Measurements from ENCODE around the gene MORN5.

MORN5 gene

DNA sequence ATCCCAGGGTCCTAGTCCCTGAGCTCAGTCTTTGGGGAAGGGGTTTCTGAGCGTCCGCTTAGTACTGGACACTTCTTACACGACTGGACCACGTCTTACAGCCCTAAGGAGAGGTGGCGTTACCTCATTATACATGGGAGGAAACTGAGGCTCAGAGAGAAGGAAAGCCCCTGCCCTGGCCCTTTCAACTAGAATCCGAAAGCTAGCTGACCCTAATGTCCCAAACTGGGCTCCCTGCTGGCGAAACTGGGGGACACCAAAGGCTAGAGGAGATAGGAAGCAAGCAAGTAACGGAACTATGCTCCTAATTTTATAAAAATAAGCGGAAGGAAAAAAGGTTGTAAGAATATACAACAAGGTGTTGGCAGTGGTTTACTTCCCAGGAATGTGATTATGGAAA is 54.8 kb downstream of the MORN5 start:
- no peak overlapping the region for H3K4me3 ChIP-seq (ENCODE audit: low read depth, low read length)
- TF ChIP-seq, protein P1, sequence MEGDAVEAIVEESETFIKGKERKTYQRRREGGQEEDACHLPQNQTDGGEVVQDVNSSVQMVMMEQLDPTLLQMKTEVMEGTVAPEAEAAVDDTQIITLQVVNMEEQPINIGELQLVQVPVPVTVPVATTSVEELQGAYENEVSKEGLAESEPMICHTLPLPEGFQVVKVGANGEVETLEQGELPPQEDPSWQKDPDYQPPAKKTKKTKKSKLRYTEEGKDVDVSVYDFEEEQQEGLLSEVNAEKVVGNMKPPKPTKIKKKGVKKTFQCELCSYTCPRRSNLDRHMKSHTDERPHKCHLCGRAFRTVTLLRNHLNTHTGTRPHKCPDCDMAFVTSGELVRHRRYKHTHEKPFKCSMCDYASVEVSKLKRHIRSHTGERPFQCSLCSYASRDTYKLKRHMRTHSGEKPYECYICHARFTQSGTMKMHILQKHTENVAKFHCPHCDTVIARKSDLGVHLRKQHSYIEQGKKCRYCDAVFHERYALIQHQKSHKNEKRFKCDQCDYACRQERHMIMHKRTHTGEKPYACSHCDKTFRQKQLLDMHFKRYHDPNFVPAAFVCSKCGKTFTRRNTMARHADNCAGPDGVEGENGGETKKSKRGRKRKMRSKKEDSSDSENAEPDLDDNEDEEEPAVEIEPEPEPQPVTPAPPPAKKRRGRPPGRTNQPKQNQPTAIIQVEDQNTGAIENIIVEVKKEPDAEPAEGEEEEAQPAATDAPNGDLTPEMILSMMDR (IDR thresholded peaks at IDR 0.05; ENCODE audit: borderline replicate concordance, insufficient read depth, low read depth, low read length) = no peak

DNA sequence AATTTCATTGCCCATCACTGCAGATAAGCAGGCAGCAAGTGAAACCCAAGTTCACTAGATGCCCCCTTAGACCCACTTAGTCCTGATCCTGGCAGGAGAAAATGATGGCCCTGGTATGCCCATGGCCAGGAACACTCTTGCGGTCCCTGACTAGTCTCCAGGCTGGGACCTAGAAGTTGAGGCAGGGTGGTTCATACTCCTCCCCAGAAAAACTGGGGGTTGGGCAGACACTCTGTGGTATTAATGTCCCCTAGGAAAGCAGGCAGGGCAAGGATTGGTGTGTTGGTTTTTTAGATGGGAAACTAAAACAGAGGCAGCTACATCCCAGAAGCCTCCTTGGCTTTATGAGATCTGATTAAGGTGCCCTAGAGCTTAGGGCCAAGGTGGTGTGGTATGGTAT is 56.0 kb downstream of the MORN5 start:
- no peak overlapping the region for H3K4me3 ChIP-seq (ENCODE audit: low read depth, low read length)
- TF ChIP-seq, protein P1 (IDR thresholded peaks at IDR 0.05; ENCODE audit: borderline replicate concordance, insufficient read depth, low read depth, low read length) = no peak

DNA sequence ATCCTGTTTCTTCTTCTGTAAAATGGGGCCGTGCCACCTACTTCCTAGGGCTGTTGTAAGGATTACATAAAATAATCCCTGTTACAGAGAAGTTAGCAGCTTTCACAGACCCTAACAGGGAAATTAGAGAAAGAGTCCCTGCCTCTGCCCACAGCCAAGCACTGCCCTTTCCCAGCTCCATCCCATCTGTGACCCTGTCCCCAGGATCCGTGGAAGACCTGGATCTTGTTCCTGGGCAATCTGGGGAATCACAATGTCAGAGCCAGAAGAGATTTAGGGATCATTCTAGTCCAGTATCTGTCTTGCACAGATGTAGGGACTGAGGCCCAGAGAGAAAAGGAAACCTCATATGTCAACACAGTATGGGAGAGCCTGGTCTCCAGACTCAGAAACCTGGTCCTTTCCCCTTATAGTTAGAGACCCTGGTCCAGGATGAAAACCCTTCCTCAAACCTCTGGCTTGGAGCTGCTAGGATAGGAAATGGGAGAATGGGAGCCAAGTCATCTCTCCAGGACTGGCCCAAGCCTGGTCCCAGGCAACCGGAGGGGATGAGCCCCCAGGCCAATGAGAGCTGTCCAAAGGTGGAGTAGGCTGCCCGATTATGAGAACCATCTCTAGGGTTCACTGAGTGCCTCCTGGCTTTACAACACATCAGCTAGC is 56.6 kb downstream of the MORN5 start:
- H3K4me3 ChIP-seq (ENCODE audit: low read depth, low read length) = no peak overlapping the region
- TF ChIP-seq, protein P1 (IDR thresholded peaks at IDR 0.05; ENCODE audit: borderline replicate concordance, insufficient read depth, low read depth, low read length) = no peak

DNA sequence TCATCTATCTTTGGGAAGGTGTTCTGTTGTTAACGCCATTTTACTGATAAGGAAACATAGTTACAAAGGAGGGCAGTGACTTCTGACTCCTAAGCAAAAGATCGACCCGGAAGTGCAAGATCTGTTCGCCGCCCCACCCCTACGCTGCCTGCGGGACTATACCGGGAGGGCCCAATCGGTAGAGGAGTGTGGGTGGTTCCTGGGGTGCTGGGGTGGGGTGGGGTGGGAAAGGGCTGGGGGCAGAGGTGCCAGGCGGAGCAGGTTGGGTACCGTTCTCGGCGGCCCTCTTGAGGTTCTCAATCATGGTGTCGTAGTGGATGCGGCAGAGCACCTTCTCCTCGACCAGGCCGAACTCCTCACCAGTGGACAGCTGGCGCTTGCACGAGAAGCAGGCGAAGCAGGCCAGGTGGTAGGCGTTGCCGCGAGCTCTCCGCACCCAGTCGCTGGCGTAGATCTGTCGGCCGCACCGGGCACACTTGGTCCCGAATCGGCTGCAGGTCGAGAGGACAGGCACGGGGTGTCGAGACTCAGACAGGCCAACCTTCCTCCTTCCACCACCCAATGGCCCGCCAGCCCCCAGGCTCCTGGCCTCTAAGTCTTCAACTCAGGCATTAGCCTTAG is 57.2 kb downstream of the MORN5 start:
- no peak overlapping the region for H3K4me3 ChIP-seq (ENCODE audit: low read depth, low read length)
- TF ChIP-seq, protein P1 (IDR thresholded peaks at IDR 0.05; ENCODE audit: borderline replicate concordance, insufficient read depth, low read depth, low read length) = no peak

DNA sequence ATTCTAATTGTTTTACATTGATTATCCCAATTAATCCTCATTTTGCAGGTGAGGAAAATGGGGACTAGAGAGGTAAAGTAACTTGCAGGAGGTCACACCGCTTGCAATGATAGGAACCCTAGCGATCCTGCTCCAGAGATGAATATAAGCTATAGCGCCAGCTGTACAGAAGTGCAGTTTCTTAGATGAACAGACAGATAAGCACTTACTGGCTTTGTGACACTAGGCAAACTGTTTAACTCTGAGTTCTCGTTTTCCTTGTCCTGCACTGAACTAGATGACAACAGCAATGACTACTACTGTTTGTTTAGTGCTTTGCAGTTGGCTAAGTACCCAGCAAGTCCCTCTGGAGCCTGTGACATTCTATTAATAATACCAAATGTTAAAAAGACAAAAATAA is 57.9 kb downstream of the MORN5 start:
- TF ChIP-seq, protein P1 (IDR thresholded peaks at IDR 0.05; ENCODE audit: borderline replicate concordance, insufficient read depth, low read depth, low read length) = no peak
- H3K4me3 ChIP-seq (ENCODE audit: low read depth, low read length) = no peak overlapping the region

DNA sequence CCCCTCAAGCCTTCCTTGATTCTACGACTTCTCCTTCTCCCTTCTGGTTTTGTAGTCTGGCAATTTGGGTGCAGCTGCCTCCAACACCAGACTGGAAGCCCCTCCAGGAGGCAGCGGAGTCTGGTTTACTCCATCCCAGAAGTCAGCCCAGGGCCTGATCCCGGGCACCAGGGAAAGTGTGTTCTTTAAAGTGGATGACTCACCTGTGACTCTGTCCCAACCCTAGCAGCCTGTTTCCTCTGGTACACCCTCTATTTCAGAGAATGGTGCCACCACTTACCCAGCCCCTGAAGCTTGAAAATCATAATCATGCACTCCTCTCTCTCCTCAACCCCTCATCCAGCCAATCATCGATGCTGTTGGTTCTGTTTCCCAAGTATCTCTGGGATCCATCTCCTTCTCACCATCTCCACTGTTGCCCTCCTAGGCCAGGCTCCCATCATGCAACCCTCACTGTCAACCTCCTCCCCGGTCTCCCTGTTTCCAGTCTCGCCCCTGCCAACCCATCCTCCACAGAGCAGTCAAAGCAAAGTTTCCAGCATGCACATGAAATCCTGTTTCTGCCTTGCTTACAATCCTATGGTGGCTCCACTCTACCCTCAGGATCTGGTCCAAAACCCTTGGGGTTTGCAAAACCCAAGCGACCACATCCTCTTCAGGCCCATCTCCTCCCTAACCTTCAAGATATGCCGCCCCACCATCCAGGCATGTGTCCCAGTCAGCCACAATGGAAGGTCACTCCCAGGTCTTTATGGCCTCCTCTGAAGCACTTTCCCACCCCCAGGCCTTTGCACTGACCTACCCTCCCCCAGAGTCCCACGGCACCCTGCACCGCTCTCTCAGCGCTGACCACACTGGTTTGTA is 58.6 kb downstream of the MORN5 start:
- TF ChIP-seq, protein P1 (IDR thresholded peaks at IDR 0.05; ENCODE audit: borderline replicate concordance, insufficient read depth, low read depth, low read length) = no peak

More for the DNA sequence above, 58.6 kb downstream of the MORN5 start:
- no peak overlapping the region for H3K4me3 ChIP-seq (ENCODE audit: low read depth, low read length)

All from GM12875 (cell line).